ENCODE results near the gene ABR.

ABR gene

GRCh38 chr17:1041746-1042145 is 138.0 kb downstream of the ABR start:
- no peak for DNase-seq

DNA sequence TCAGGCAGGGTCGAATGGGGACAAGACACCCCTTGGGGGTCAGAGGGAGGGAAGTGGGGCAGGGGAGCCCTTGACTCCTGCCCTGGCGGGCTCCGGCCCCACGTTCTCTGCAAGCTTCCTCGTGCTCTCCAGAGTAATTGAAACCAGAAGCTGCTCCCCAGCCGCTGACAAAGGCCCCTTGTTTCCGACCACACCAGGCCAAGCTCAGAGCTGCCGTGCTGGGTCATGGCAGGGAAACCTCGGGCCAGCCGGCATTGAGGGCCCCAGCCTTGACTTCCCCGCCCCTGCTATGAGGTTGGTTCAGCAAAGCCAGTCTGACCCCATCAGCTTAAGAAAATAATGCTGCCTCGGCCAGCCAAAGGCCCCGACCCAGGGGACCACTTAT is 139.6 kb downstream of the ABR start:
- no peak for DNase-seq

- DNase-seq: no peak
These were observed 140.1 kb downstream of the ABR start for GRCh38 chr17:1039511-1040215.

DNA sequence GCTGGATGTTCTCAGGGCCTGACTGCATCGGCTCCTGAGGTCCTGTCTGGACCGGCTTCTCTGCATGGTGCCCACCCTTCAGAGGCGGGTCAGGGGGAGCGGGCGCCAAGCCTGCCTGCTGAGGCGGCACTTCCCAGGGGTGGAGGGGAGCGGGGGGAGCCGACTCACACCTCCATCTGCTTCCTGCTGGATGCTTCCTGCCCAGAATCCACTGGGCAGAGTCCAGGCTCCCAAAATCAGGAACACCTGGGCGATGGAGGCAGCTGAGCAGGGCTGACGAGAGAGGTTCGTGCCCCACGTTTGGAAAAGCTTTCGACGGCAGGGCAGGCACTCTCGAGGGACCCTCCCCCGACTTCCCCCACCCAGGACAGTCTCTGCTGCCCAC is 140.7 kb downstream of the ABR start:
- no peak for DNase-seq

DNA sequence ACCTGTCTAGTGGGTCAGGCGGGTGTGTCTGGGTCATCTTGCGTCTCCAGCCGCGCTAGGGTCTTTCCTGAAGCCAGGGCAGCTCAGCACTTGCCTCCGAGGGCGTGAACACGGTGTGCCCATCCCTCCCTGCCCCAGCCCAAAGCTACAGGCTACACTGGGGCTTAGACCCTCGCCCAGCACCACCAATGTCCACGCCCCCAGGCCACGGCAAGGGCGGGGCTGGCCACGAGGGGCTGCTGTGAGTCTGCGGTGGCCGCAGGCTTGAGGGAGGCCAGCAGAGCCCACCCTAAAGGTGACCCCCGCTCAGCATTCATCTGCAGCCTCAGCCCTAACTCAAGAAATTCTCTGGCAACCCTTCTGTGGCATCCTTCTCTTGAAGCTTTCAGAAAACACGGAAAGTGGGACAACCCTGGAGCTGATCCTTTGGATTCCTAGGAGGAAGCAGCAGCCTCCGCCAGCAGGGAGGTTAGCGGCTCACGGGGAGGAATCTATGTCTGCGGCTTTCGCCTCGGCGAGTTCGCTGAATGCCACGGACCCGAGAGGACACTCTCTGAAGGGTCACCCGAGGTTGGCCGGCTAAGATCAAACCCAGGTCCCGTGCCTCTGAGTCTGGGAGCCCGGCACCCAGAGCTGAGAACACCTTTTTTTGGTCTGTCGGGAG is 141.2 kb downstream of the ABR start:
- no peak for DNase-seq

DNA sequence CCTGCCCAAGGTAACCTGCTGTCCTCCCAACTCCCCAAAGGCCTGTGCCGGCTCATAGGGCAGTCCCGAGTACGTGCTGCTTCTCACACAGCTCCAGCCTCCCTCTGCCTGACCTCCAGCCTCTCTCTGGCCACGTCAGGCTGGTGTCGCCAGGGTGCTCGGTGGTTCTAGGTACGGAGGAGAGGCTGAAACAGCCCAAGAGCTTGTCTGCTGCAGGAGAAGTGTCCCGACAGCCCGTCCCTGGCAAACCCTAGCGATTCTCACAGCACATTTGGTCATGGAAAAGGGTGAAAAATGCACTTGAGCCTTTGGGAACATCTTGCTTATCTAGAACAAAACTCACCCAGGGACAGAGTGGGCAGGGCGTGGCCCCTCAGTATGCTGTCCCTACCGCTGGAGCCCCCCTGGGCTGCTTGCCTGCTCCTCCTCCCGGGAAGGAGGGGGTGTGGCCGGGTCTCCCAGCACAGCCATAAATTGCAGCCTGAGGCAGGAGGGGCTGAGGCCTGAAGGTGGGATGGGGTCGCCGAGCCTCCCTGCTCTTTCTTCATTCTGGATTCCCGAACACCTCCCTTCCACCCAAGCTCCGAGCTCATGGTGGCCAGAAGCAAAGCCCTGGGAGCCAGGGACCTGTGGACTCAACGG is 142.4 kb downstream of the ABR start:
- DNase-seq: no peak

DNA sequence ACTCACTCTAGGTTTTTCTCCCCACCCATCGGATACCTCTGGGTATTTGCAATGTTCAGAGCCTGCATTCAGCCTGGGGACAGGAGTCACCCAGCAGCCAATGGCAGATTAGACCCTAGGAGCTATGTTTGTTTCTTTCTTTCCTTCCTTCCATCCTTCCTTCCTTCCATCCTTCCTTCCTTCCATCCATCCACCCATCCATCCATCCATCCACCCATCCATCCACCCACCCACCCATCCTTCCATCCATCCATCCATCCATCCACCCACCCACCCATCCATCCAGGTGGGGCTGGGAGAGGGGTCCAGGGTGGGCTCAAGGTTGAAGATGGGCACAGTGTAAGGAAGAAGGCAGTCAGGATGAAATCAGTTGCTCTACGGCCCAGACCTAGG is 142.9 kb downstream of the ABR start:
- DNase-seq: no peak

DNA sequence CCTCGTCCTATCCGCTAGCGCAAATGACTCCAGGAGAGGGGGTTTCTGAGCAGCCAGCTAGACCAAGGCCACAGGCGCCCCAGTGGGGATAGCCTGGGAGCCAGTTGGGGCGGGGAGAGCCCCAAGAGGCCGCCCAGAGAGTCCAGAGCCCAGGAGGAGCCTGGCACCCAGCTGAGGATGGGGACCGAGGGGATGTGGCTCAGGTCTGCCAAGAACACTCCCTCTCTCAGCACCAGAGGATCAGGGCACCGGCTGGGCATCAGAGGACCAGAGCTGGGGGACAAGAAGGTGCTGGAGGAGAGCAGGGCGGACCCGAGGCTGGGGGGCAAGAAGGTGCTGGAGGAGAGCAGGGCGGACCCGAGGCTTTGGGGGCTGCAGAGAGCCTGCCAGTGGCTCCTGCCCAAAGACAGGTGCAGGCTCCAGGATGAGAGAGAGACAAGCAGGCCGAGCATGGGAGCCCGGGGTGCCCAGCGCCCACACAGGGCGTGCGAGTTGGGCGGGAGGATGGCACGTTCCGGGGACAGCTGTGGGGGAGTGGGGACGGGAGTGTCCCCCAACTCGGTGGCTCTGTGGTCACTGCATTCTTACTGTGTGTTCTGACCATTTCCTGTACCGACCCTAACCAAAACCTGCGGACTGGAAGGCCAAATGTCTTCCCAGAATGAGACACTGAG is 143.5 kb downstream of the ABR start:
- no peak for DNase-seq

GRCh38 chr17:1035546-1036170 is 144.1 kb downstream of the ABR start:
- no peak for DNase-seq

- no peak for DNase-seq
These were observed 145.1 kb downstream of the ABR start for GRCh38 chr17:1034652-1035210.

DNA sequence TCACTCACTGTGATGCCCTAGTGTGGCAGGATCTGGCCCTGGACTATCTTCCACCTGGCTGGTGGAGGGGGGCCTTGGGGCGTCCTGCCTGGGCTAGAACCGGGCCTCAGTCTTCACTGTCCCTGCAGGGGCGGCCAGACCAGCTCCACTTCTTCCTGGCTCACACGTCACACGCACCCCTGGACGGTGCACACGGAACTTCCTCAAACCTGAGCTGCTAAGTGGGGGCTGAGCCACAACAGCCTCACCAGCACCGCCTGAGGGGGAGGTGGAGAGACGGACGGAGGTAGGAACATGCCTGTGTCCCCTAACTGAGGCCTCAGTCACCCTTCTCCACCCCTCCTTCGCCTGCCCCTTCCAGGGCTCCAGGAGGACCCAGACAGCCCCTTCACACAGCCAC is 146.3 kb downstream of the ABR start:
- no peak for DNase-seq

DNA sequence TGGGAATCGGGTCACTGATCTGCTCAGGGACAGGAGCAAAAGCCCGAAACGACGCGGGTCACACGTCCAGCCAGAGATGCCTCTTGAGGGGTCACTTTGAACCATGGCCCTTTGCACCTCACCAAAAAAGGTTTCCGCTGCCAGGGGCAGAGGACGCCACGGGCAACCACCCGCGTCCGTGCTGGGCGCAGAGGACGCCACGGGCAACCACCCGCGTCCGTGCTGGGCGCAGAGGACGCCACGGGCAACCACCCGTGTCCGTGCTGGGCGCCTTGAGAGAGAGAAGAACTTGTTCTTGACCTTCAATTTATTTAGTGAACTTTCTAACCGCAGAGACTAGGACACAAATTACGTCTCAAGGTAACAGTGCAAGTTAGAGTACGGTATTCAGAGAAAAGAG is 147.4 kb downstream of the ABR start:
- no peak for DNase-seq

GRCh38 chr17:1031711-1032110 is 148.1 kb downstream of the ABR start:
- DNase-seq: no peak

GRCh38 chr17:1030684-1031532 is 148.9 kb downstream of the ABR start:
- DNase-seq: no peak

- no peak for DNase-seq
These were observed 149.7 kb downstream of the ABR start for GRCh38 chr17:1029922-1030644.

GRCh38 chr17:1029196-1029921 is 150.4 kb downstream of the ABR start:
- no peak for DNase-seq

DNA sequence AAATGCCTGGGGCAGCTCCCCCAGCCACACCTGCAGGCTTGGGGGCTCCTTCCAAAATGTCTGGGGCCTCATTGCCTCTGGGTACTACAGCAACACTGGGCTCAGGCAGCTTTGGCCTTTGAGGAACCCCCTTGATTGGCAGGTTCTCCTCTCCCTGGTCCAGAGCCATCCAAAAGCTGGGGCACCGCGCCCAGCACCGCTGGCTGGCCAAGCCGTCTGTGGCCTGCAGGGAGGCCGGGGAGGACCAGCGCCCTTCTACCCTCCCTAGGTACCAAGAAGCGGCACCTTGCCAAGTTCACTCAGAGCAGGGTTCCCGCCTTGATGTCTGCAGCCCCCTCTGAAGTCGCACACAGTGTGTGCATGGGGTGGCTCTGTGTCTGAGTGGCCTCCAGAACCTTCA is 152.7 kb downstream of the ABR start:
- DNase-seq: no peak

DNA sequence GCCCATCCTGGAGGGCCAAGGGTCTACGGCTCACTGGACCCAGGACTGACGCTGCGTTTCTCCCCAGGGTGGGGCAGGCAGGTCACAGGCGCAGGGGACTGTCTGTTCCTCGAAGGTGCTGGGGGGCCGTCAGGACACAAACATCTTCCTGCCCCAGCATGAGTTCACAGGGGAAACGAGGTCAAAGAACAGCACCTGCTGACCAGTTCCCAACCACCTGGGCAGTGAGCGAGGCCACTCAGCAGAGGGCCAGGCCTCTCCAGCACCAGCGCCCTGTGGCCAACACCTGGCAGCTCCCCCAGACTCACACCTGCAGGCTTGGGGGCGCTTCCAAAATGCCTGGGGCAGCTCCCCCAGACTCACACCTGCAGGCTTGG is 153.2 kb downstream of the ABR start:
- no peak for DNase-seq

- no peak for DNase-seq
These were observed 153.8 kb downstream of the ABR start for GRCh38 chr17:1025733-1026598.

GRCh38 chr17:1024076-1024475 is 155.7 kb downstream of the ABR start:
- no peak for DNase-seq
